HEK293T (cell line): ENCODE measurements around the gene FAM89A.

Source experiments
- ELF4 ChIP-seq: fragments of 450-650 bp; IDR thresholded peaks from 2 replicates; pipeline ENCODE4 v1.6.1; 2017; ENCODE audit warnings: antibody characterized with exemption
- FOXM1 ChIP-seq: fragments of 450-650 bp; IDR thresholded peaks from 2 replicates; pipeline ENCODE4 v1.6.1; 2017; ENCODE audit warnings: mild to moderate bottlenecking, borderline replicate concordance

DNA sequence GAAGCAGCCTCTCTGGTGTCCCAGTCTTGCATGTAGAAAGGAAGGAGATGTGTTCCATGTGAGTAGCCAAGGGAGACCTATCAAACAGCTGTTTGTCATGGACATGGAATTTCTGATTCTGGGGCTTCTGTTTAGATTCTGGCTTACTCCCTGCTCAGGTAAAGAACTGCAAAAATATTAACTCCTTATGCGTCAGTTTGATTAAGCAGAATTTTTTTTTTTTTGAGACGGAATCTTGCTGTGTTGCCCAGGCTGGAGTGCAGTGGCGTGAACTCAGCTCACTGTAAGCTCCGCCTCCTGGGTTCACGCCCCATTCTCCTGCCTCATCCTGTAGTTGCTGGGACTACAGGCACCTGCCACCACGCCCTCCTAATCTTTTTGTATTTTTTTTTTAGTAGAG is 54.3 kb downstream of the FAM89A start:
- no peak for TF ChIP-seq FOXM1
- TF ChIP-seq ELF4, result no peak
